Stimulated activated CD4-positive, alpha-beta T cell treated with anti-CD3 and anti-CD28 coated beads, TNF-alpha, amount 100 ng/mL, for 1 hour (primary cell): ENCODE measurements around the gene PADI6.
"Not testable (repeated sequence)": the region's sequence is repeated elsewhere in the genome, so short reads cannot be mapped to it uniquely, and the experiment has no call there.

Source experiments
- DNase-seq, 3 donors: peaks; one replicate each; pipeline ENCODE4 v3.0.0-alpha.2; 2020; ENCODE audit warnings: low read depth in 3 of 3, low spot score in 1 of 3

PADI6 gene

DNA sequence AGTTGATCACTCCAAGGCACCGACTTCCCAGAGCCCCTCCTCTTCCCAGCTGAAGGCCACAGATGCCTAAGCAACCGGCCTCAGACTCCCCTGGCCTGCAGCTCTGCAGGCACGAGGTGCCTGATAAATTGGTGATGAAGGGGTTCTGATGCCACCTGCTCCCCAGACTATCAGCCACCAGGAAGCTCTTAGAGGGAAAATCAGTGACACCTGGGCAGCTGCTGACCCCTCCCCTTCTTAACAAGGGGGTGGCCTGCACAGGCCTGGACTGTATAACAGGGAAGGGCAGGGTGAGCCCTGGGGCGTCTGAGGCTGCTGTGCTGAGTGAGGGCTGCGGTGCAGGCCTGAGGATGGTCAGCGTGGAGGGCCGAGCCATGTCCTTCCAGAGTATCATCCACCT lies at the start of gene PADI6:
TSS of gene PADI6 (plus strand) at position 301 of the 400 bp plus-strand sequence. CDS start at position 351, 50 bp downstream.
- DNase-seq, result no peak

- DNase-seq, result no peak
Measured at GRCh38 chr1:17328855-17329254, 43.1 kb upstream of the PADI6 start.

DNA sequence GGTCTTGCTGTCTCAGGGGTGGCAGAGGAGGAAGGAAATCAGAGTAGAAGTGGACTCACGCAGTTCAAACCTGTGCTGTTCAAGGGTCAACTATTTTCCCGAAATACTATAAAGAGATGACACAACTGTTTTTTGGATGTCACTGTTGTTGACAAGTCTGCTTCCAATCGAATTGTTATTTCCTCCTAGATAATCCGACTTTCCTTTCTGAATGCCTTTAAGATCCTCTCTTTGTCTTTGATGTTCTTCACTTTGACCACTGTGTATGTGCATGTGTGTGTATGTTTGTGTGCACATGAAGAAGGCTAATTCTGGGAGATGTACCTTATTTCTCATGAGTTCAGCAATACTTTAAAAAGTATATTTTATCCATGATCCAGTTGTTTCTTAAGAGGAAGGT lies 42.4 kb upstream of the PADI6 start:
- DNase-seq, result no peak

GRCh38 chr1:17330856-17331255 lies 41.1 kb upstream of the PADI6 start:
- DNase-seq, result no peak

DNA sequence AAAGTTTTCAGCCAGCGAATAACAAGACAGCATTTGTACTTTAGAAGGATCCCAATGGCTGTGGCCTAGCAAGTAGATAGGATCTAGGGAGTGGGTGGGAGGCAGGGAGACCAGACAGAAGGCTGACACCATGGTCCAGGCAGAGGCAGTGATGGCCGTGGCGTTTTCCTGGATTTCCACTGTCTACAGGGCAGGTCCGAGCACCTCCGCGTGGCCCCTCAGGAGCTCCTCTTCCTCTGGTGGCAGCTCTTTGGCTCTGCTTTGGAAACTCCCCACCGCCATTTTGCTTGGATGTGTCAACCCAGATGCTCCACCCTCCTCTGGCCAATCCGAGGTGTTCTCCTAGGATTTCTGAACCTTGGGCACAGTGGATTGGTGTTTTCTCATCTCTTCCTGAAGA lies 38.9 kb upstream of the PADI6 start:
- no peak for DNase-seq

- peak; percentile 5 to 64 (median 11) for DNase-seq
Measured at GRCh38 chr1:17335821-17336710, 35.9 kb upstream of the PADI6 start.

DNA sequence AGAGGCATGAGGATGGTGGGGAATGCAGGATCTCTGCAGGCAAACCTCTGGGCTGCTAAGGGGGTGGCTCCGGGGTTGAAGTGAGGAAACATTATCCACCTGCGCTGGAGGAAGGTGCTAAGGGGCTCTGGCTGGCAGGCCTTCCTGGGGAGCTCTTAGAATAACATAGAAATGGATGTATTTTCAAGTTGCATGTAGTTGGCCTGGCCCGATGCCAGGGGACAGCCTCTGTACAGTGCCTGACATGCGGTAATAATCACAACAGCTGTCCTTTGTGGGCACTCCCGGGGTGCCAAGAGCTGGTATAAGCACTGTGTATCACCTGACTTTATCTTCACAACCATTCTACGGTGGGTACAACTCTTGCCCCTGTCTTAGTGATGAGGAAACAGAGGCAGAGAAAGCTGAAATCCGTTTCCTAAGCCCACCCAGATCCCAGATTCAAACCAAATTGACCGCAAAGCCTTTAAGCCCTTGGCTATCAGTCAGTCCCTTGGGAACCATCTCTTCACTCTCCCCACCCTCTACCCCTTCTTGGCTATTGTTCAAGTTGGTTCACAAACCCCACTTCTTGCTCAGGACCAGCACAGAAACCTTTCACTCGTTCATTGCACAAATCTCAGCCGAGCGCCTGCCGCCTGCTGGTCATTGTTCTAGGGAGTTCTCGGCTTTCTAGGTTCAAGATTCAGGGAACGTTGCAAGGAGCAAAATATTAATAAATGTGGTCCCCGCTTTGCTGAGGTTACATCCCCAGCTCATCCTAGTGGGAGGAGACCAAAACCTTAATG lies 33.1 kb upstream of the PADI6 start:
- no peak for DNase-seq

DNA sequence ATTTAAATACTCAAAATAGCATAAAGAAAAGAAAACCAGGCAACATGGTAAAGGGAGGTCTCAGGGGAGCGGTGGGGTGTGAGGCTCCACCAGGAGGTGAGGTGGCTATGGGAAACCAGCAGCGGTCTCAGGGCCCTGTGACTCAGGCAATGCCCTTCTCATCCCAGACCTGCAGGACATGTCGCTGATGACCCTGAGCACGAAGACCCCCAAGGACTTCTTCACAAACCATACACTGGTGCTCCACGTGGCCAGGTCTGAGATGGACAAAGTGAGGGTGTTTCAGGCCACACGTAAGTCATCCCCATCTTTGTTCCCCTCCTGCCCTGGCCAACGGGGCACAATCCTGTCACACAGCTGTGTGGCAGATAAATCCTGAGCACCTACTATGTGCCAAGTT lies 32.5 kb upstream of the PADI6 start:
- DNase-seq, result no peak

GRCh38 chr1:17340358-17340757 lies 31.6 kb upstream of the PADI6 start:
- no peak for DNase-seq

GRCh38 chr1:17342014-17342441 lies 30.0 kb upstream of the PADI6 start:
- DNase-seq, result no peak

DNA sequence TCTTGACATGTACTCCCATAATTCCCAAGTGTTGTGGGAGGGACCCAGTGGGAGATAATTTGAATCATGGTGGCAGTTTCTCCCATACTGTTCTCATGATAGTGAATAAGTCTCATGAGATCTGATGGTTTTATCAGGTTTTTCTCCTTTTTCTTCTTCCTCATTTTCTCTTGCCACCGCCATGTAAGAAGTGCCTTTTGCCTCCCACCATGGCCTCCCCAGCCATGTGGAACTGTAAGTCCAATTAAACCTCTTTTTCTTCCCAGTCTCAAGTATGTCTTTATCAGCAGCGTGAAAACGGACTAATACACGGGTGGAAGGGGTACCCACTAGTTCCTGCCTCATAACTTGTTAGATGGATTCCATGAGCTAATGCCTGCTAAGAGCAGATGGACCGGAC lies 26.5 kb upstream of the PADI6 start:
- not testable (repeated sequence) for DNase-seq

GRCh38 chr1:17346046-17346789 lies 25.8 kb upstream of the PADI6 start:
- DNase-seq, result no peak

DNA sequence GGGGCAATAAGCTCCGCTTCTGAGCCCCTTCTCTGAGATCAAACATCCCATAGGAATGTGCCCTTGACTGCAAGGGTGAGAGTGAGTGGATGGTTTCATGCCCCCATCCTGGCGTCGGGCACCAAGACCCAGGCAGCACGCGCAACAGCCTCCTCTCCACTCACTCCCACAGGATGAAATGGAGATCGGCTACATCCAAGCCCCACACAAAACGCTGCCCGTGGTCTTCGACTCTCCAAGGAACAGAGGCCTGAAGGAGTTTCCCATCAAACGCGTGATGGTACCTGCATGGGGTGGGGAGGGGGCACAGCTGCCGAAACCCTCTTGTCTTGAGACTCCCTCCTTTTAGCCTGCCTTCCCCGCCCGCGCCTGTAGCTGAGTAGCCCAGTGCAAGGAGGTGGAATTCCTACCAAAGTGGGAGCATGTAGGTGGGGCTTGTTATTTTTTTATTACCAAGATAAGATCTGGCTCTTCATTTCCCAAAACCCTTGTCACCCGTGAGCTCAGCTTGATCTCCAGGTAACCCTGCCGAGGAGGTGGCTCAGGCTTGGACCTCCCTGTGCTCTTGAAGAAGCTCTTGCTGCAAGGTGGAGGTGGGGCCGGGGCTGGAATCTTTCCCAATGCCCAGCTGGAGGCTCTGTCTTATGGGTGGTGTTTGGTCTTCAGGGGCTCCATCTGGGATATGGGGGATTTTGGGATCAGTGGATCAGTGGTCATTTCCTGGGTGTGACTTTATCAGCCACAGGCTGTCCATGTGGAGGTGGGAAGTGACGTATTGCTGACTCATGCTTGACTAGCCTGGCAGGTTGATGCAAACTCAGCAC lies 24.0 kb upstream of the PADI6 start:
- DNase-seq, result no peak

DNA sequence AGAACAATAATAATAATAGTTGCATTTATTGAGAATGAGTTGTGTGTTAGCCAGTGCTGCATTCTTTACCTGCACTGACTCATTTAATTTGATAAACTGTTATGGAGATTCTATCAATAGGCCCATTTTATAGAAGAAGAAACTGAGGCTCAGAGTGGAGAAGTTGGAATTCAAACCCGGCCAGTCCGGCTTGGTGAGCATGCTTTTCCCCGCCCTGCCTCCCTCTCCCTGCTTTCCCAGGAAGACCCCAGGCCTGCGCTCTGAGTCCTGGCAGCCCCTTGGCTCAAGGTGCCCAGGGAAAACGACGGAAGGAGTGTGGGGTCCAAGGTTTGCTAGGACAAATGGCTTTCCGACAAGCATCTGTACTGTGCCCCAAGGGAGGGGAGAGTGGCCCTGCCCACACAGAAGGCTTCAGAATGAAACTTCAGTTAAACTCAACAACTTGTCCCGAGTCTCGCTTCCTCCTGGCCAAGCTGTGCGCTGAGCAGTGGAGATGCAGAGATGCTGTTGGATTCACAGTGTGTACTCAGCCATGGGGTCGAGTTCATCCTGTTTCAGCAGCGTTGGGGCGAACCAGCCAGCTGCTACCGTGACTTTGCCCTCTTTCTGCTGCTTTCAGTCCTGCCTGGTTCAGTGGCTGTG lies 23.3 kb upstream of the PADI6 start:
- DNase-seq, result no peak

- no peak for DNase-seq
Measured at GRCh38 chr1:17350083-17350482, 21.9 kb upstream of the PADI6 start.

DNA sequence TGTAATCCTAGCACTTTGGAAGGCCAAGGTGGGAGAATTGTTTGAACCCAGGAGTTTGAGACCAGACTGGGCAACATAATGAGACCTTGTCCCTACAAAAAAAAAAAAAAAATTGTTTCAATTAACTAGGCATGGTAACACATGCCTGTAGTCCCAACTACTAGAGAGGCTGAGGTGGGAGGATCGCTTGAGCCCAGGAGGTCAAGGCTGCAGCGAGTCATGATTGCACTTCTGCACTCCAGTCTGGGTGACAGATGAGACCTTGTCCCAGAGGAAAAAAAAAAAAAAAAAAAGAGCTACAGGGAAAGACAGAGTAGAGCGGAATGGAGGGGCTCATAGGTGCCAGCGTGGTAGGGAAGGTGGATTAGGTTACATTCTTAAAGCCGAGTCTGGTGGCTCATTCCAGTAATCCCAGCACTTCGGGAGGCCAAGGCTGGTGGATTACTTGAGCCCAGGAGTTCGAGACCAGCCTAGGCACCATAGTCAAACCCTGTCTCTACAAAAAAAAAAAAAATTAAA lies 21.0 kb upstream of the PADI6 start:
- no peak for DNase-seq

GRCh38 chr1:17351598-17352324 lies 20.2 kb upstream of the PADI6 start:
- no peak for DNase-seq

GRCh38 chr1:17352419-17352909 lies 19.5 kb upstream of the PADI6 start:
- no peak for DNase-seq

- no peak for DNase-seq
Measured at GRCh38 chr1:17355898-17356297, 16.1 kb upstream of the PADI6 start.
